ENCODE data around the gene CCT6B. TPM values are rescaled to one million over a fixed set of nuclear protein-coding genes. Genes with fewer than 3 reads are reported as not detected.

Gene CCT6B
- total RNA-seq, 1 experiment from 2014 or later = 2.8 TPM

DNA sequence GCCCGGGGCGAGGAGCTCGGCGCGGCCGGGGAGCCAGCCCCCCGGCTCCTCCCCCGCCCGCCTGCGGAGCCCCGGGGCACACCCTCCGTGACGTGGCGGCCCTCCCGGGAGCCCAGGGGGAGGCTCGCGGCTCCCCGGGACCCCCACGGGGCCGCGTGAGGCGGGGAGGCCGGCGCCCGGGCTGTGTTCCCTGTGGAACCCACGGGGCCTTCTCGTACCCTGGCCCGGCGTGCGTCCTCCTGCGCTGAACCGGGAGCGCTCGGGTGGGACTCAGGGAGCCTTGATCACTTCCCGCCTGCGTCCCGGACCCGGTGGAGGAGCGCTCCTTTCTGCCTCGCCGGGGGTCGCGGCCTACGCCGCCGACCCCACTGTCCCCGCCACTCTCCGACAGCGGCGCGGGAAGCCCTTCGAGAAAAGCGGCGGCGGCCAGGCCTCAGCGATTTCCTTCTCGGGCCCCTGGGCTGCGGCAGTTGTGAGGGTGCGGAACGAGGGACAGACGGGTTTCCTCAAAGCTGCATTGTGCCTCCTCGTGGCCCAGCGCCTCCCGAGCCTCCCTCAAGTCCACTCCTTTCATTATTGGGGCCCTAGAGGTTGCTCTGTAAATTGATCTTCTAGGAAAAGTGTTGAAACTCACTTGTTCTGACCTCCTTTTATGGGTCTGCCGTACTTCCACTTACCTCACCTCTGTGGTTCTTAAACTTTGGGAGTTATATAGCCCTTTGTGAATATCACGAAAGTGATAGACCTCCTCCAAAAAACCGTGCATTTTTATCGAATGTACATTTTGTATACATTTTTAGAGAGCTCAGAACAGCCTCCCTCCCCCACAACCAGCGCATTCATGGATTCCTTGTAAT is 19.6 kb upstream of the CCT6B start (continued):
- TF ChIP-seq, protein P1, sequence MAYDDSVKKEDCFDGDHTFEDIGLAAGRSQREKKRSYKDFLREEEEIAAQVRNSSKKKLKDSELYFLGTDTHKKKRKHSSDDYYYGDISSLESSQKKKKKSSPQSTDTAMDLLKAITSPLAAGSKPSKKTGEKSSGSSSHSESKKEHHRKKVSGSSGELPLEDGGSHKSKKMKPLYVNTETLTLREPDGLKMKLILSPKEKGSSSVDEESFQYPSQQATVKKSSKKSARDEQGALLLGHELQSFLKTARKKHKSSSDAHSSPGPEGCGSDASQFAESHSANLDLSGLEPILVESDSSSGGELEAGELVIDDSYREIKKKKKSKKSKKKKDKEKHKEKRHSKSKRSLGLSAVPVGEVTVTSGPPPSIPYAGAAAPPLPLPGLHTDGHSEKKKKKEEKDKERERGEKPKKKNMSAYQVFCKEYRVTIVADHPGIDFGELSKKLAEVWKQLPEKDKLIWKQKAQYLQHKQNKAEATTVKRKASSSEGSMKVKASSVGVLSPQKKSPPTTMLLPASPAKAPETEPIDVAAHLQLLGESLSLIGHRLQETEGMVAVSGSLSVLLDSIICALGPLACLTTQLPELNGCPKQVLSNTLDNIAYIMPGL (CRISPR knock-in tag; IDR thresholded peaks at IDR 0.05) = peak; percentile 32; the same call in 1 of the 2 replicates
- no peak for TF ChIP-seq ZNF317 (CRISPR knock-in tag; IDR thresholded peaks at IDR 0.05; ENCODE audit: borderline replicate concordance, low read depth)
- TF ChIP-seq MYBL2 (CRISPR knock-in tag; IDR thresholded peaks at IDR 0.05) = 0 out of 2 replicates have a peak, but pooled peaks have one; percentile 17
- peak; percentile 90 for TF ChIP-seq ZNF423 (CRISPR knock-in tag; IDR thresholded peaks at IDR 0.05)
- TF ChIP-seq, protein P2, sequence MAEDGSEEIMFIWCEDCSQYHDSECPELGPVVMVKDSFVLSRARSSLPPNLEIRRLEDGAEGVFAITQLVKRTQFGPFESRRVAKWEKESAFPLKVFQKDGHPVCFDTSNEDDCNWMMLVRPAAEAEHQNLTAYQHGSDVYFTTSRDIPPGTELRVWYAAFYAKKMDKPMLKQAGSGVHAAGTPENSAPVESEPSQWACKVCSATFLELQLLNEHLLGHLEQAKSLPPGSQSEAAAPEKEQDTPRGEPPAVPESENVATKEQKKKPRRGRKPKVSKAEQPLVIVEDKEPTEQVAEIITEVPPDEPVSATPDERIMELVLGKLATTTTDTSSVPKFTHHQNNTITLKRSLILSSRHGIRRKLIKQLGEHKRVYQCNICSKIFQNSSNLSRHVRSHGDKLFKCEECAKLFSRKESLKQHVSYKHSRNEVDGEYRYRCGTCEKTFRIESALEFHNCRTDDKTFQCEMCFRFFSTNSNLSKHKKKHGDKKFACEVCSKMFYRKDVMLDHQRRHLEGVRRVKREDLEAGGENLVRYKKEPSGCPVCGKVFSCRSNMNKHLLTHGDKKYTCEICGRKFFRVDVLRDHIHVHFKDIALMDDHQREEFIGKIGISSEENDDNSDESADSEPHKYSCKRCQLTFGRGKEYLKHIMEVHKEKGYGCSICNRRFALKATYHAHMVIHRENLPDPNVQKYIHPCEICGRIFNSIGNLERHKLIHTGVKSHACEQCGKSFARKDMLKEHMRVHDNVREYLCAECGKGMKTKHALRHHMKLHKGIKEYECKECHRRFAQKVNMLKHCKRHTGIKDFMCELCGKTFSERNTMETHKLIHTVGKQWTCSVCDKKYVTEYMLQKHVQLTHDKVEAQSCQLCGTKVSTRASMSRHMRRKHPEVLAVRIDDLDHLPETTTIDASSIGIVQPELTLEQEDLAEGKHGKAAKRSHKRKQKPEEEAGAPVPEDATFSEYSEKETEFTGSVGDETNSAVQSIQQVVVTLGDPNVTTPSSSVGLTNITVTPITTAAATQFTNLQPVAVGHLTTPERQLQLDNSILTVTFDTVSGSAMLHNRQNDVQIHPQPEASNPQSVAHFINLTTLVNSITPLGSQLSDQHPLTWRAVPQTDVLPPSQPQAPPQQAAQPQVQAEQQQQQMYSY (CRISPR knock-in tag; IDR thresholded peaks at IDR 0.05) = peak; percentile 78
- no peak for TF ChIP-seq GTF2I (CRISPR knock-in tag; conservative IDR thresholded peaks at IDR 0.05)
- no peak for TF ChIP-seq ATF1 (CRISPR knock-in tag; IDR thresholded peaks at IDR 0.05)
- TF ChIP-seq MLX (CRISPR knock-in tag; IDR thresholded peaks at IDR 0.05) = no peak

GRCh38 chr17:34980353-34980680 is 19.1 kb upstream of the CCT6B start, which contains the start of gene LIG3:
LIG3 (plus strand) TSS chr17:34980512; CDS start chr17:34983006, 2,494 bp downstream.
- ATAC-seq = peak; percentile 79
- Mint-ChIP-seq H3K36me3 (peaks cover 22% of the 10 kb centered on the region), H3K27ac (peak within 1 kb of the TSS; percentile 99), H3K9me3 (no peaks in the 10 kb centered on the region), H3K4me3 (peak within 1 kb of the TSS; percentile 93), H3K4me1 (peaks cover 26% of the 10 kb centered on the region), H3K27me3 (ENCODE audit: low read depth) (no peaks in the 10 kb centered on the region; the same call in 1 of the 2 replicates)
- DNase-seq (ENCODE audit: low spot score) = peak; percentile 95
- CTCF ChIA-PET = interaction anchor here (0.9 to 1.2 kb wide), 2 partner anchors 140 to 438 kb away, joined by 3 read pairs; no protein-coding TSS in a partner anchor
- POLR2A ChIA-PET = interaction anchor here (0.6 to 1.2 kb wide), 2 partner anchors 19 to 454 kb away, joined by 3 read pairs; partner anchors contain the start of genes CCT6B and ZNF830
- TF ChIP-seq IRF2 (CRISPR knock-in tag; IDR thresholded peaks at IDR 0.05; ENCODE audit: borderline replicate concordance, low read depth) (no peak), ATF1 (CRISPR knock-in tag; IDR thresholded peaks at IDR 0.05) (peak; percentile 50; the same call in 1 of the 2 replicates), SP1 (CRISPR knock-in tag; conservative IDR thresholded peaks at IDR 0.05) (peak; percentile 69; the same call in 1 of the 2 replicates), MYBL2 (CRISPR knock-in tag; IDR thresholded peaks at IDR 0.05) (peak; percentile 72), TEAD4 (CRISPR knock-in tag; IDR thresholded peaks at IDR 0.05) (no peak), JAZF1 (CRISPR knock-in tag; IDR thresholded peaks at IDR 0.05) (no peak), ZNF232 (CRISPR knock-in tag; IDR thresholded peaks at IDR 0.05) (peak; percentile 78; the same call in 1 of the 2 replicates), ELF4 (CRISPR knock-in tag; IDR thresholded peaks at IDR 0.05; ENCODE audit: low read depth) (no peak), NFE2L1 (CRISPR knock-in tag; IDR thresholded peaks at IDR 0.05) (peak; percentile 62; the same call in 1 of the 2 replicates), RELA (CRISPR knock-in tag; IDR thresholded peaks at IDR 0.05; ENCODE audit: borderline replicate concordance) (no peak), GABPB1 (CRISPR knock-in tag; IDR thresholded peaks at IDR 0.05) (peak; percentile 77), AFF4 (CRISPR knock-in tag; IDR thresholded peaks at IDR 0.05; ENCODE audit: borderline replicate concordance) (no peak)
- TF ChIP-seq, protein P3, sequence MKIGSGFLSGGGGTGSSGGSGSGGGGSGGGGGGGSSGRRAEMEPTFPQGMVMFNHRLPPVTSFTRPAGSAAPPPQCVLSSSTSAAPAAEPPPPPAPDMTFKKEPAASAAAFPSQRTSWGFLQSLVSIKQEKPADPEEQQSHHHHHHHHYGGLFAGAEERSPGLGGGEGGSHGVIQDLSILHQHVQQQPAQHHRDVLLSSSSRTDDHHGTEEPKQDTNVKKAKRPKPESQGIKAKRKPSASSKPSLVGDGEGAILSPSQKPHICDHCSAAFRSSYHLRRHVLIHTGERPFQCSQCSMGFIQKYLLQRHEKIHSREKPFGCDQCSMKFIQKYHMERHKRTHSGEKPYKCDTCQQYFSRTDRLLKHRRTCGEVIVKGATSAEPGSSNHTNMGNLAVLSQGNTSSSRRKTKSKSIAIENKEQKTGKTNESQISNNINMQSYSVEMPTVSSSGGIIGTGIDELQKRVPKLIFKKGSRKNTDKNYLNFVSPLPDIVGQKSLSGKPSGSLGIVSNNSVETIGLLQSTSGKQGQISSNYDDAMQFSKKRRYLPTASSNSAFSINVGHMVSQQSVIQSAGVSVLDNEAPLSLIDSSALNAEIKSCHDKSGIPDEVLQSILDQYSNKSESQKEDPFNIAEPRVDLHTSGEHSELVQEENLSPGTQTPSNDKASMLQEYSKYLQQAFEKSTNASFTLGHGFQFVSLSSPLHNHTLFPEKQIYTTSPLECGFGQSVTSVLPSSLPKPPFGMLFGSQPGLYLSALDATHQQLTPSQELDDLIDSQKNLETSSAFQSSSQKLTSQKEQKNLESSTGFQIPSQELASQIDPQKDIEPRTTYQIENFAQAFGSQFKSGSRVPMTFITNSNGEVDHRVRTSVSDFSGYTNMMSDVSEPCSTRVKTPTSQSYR (CRISPR knock-in tag; IDR thresholded peaks at IDR 0.05) = no peak
- TF ChIP-seq, protein P4, sequence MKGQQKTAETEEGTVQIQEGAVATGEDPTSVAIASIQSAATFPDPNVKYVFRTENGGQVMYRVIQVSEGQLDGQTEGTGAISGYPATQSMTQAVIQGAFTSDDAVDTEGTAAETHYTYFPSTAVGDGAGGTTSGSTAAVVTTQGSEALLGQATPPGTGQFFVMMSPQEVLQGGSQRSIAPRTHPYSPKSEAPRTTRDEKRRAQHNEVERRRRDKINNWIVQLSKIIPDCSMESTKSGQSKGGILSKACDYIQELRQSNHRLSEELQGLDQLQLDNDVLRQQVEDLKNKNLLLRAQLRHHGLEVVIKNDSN (CRISPR knock-in tag; IDR thresholded peaks at IDR 0.05) = peak; percentile 91

All from WTC11 (cell line).